Panc1 (cell line): ENCODE measurements around the gene TSSK6. TPM values are rescaled to one million over a fixed set of nuclear protein-coding genes. Genes with fewer than 3 reads are reported as not detected.

ENCODE experiments used
- ATAC-seq: fragments of 200-7000 bp; cut with Tn5 transposase; 2 replicates; pipeline ENCODE4 v1.9.1; 2020; ENCODE audit warnings: mild to moderate bottlenecking, moderate library complexity
- BruUV-seq: library from RNA; stranded (reverse); fragments of 400-500 nt; replicated peaks from 2 replicates; lab custom pipeline; 2021; lab: Mats Ljungman, UMichigan
- CTCF ChIA-PET: fragments of 300-600 bp; sonication (Branson Sonifier 250); formaldehyde crosslinking; loops from one replicate; lab custom pipeline; 2022; ENCODE audit warnings: antibody characterized with exemption; lab: Charles Lee
- POLR2A ChIA-PET: fragments of 300-600 bp; sonication (Branson Sonifier 250); formaldehyde crosslinking; loops from one replicate; lab custom pipeline; 2022; ENCODE audit warnings: antibody characterized with exemption; lab: Charles Lee
- DNase-seq: peaks from one replicate; pipeline ENCODE4 v3.0.0-alpha.2; 2010; ENCODE audit warnings: low read depth, low spot score
- H3K27ac ChIP-seq: 2 replicates; pipeline ENCODE4 v1.5.1; 2011; ENCODE audit warnings: mild to moderate bottlenecking, low read length, inconsistent platforms
- H3K27me3 ChIP-seq: fragments of 200-500 bp; sonication (Bioruptor generic); 2 replicates; pipeline ENCODE4 v1.6.0; 2014; ENCODE audit warnings: low read length, inconsistent platforms; ENCODE audit not compliant: control insufficient read depth, insufficient read depth
- H3K36me3 ChIP-seq: fragments of 200-500 bp; sonication (Bioruptor generic); 2 replicates; pipeline ENCODE4 v1.5.1; 2014; ENCODE audit warnings: inconsistent platforms, mild to moderate bottlenecking, low read length, moderate library complexity; ENCODE audit not compliant: control insufficient read depth, insufficient read depth
- H3K4me1 ChIP-seq: 2 replicates; pipeline ENCODE4 v1.5.1; 2011; ENCODE audit warnings: inconsistent platforms, mild to moderate bottlenecking, low read length, moderate library complexity; ENCODE audit not compliant: control insufficient read depth, insufficient read depth
- H3K4me3 ChIP-seq, 2 experiments: 2 replicates each; pipeline ENCODE4 v1.5.1; 2011 to 2012; ENCODE audit warnings: low read depth in 2 of 2, low read length in 2 of 2, mild to moderate bottlenecking in 2 of 2, inconsistent platforms in 1 of 2, moderate library complexity in 1 of 2
- H3K9me3 ChIP-seq: fragments of 200-500 bp; sonication (Bioruptor generic); 2 replicates; pipeline ENCODE4 v1.5.1; 2014; ENCODE audit warnings: low read depth, mild to moderate bottlenecking, inconsistent platforms, low read length, moderate library complexity; ENCODE audit not compliant: control insufficient read depth, insufficient read depth
- CTCF ChIP-seq: fragments of 450-650 bp; IDR thresholded peaks from 2 replicates; pipeline ENCODE4 v1.5.1; 2017; ENCODE audit warnings: mild to moderate bottlenecking
- POLR2AphosphoS5 ChIP-seq: IDR thresholded peaks from 2 replicates; pipeline ENCODE4 v1.6.1; 2012; ENCODE audit warnings: mild to moderate bottlenecking, low read depth, low read length, moderate library complexity
- REST ChIP-seq, 2 experiments: IDR thresholded peaks; 2 replicates each; pipeline ENCODE4 v1.6.1; 2011 to 2012; ENCODE audit warnings: low read depth in 2 of 2, control low read depth in 1 of 2, low read length in 1 of 2, mild to moderate bottlenecking in 1 of 2, moderate library complexity in 1 of 2; ENCODE audit not compliant: insufficient read depth in 1 of 2
- SIN3A ChIP-seq: IDR thresholded peaks from 2 replicates; pipeline ENCODE4 v1.6.1; 2012; ENCODE audit warnings: low read depth, mild to moderate bottlenecking, low read length, moderate library complexity, borderline replicate concordance; ENCODE audit not compliant: insufficient read depth
- TCF7L2 ChIP-seq: IDR thresholded peaks from 2 replicates; pipeline ENCODE4 v1.6.1; 2011; ENCODE audit warnings: mild to moderate bottlenecking, low read depth, low read length, inconsistent platforms
- in situ Hi-C: cut with HindIII; loops from 2 replicates; pipeline ENCODE4 v1.10.0; 2016; ENCODE audit warnings: low sequenced_read_pairs, low pct_unique_long_range_greater_than_20kb
- intact Hi-C: fragments of 100-400 bp; cut with micrococcal nuclease; formaldehyde crosslinking; loops from one replicate; pipeline ENCODE4 v1.10.0; 2022; ENCODE audit not compliant: unreplicated experiment
- total RNA-seq: library from RNA; stranded (reverse); gene quantifications from one replicate; pipeline ENCODE4 v1.2.1, GENCODE V29; 2021; ENCODE audit not compliant: unreplicated experiment

TSSK6 gene
- total RNA-seq, 1 experiment from 2014 or later, result 1.8 TPM

DNA sequence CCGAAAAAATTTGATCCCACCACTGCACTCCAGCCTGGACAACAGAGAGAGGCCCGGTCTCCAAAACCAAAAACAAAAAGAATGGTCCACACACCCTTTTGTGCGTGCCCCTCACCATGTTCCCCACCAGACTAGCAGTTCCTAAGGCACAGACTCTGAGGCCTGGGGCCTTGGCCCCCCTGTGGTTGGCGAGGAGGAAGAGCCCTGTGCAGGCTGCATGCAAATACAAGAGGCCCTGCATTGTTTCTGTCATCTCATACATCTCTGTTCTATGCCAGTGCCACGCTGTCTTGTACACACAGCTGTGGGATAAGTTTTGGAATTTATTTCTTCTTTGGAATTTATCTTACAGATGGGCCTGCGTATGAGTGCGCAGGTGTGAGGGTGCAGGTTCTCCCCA lies 8.7 kb upstream of the TSSK6 start:
- Histone ChIP-seq H3K9me3 (no peaks in the 10 kb centered on the region), H3K36me3 (0 out of 2 replicates have a peak, but pooled peaks cover 2% of the 10 kb centered on the region), H3K27ac (no peak overlapping the region), H3K4me1 (no peaks in the 10 kb centered on the region; the same call in 1 of the 2 replicates), H3K27me3 (no peaks in the 10 kb centered on the region), H3K4me3 (no peak overlapping the region)
- DNase-seq (no peak), ATAC-seq (no peak)
- POLR2A ChIA-PET, result no interaction called here
- in situ Hi-C loops (no loop called here), intact Hi-C loops (no loop called here)
- no peak for TF ChIP-seq CTCF
- TF ChIP-seq POLR2AphosphoS5, result no peak
- no peak for TF ChIP-seq TCF7L2
- no peak for TF ChIP-seq REST (IDR thresholded peaks at IDR 0.05; ENCODE audit: insufficient read depth in 1 of 2, low read depth in 2 of 2, low read length in 1 of 2)
- TF ChIP-seq SIN3A, result no peak
- CTCF ChIA-PET, result no interaction called here
- BruUV-seq, result no TSS peak

GRCh38 chr19:19523177-19523576 lies 7.8 kb upstream of the TSSK6 start:
- no peaks in the 10 kb centered on the region for H3K9me3 ChIP-seq
- no TSS peak for BruUV-seq
- no peak for TF ChIP-seq CTCF
- TF ChIP-seq REST (IDR thresholded peaks at IDR 0.05; ENCODE audit: insufficient read depth in 1 of 2, low read depth in 2 of 2, low read length in 1 of 2), result no peak
- TF ChIP-seq TCF7L2, result no peak
- no peak for TF ChIP-seq POLR2AphosphoS5
- ATAC-seq (no peak), DNase-seq (no peak)
- H3K4me3 ChIP-seq, result no peak overlapping the region
- H3K36me3 ChIP-seq, result 0 out of 2 replicates have a peak, but pooled peaks cover 2% of the 10 kb centered on the region
- CTCF ChIA-PET, result no interaction called here
- H3K27me3 ChIP-seq, result no peaks in the 10 kb centered on the region
- no peaks in the 10 kb centered on the region; the same call in 1 of the 2 replicates for H3K4me1 ChIP-seq
- intact Hi-C loops (no loop called here), in situ Hi-C loops (no loop called here)
- POLR2A ChIA-PET, result no interaction called here
- H3K27ac ChIP-seq, result no peak overlapping the region
